Hindlimb muscle (tissue), 1 donor: ENCODE measurements around the gene GRIN1. TPM values are rescaled to one million over a fixed set of nuclear protein-coding genes. Genes with fewer than 3 reads are reported as not detected.

Source experiments
- DNase-seq: peaks from one replicate; pipeline ENCODE4 v3.0.0-alpha.2; 2013
- polyA plus RNA-seq: library from polyadenylated mRNA; unstranded; fragments of 120-200 nt; gene quantifications from one replicate; pipeline ENCODE4 v1.2.1, GENCODE V29; 2013; ENCODE audit not compliant: insufficient read length

Gene GRIN1
- polyA plus RNA-seq, 1 donor, result not detected

- DNase-seq, result no peak
Measured at GRCh38 chr9:137195525-137196220, 56.7 kb downstream of the GRIN1 start.

GRCh38 chr9:137198051-137198901 lies 59.3 kb downstream of the GRIN1 start:
- DNase-seq, result no peak

GRCh38 chr9:137198902-137199283 lies 59.9 kb downstream of the GRIN1 start:
- no peak for DNase-seq

- no peak for DNase-seq
Measured at GRCh38 chr9:137199411-137200121, 60.6 kb downstream of the GRIN1 start.

GRCh38 chr9:137200311-137201204 lies 61.6 kb downstream of the GRIN1 start, which contains the start of gene TPRN:
TSS of gene TPRN (minus strand) at chr9:137200741. CDS start at chr9:137200711, 30 bp downstream.
- DNase-seq, result peak; percentile 97

GRCh38 chr9:137201205-137201868 lies 62.4 kb downstream of the GRIN1 start:
- no peak for DNase-seq

GRCh38 chr9:137202966-137203365 lies 64.0 kb downstream of the GRIN1 start:
- no peak for DNase-seq

- no peak for DNase-seq
Measured at GRCh38 chr9:137204731-137205125, 65.8 kb downstream of the GRIN1 start.

- peak; percentile 94 for DNase-seq
Measured at GRCh38 chr9:137205126-137206069, 66.4 kb downstream of the GRIN1 start, which contains the start of the genes NDOR1 and TMEM203. TSS of gene NDOR1 (plus strand) at chr9:137205700. CDS start at chr9:137205778, 78 bp downstream. TSS of gene TMEM203 (minus strand) at chr9:137205648. CDS start at chr9:137205414, 234 bp downstream.

GRCh38 chr9:137206602-137207001 lies 67.6 kb downstream of the GRIN1 start:
- no peak for DNase-seq

GRCh38 chr9:137211532-137211931 lies 72.6 kb downstream of the GRIN1 start:
- DNase-seq, result no peak

- no peak for DNase-seq
Measured at GRCh38 chr9:137212520-137212919, 73.6 kb downstream of the GRIN1 start.

- no peak for DNase-seq
Measured at GRCh38 chr9:137213160-137214060, 74.5 kb downstream of the GRIN1 start.

- no peak for DNase-seq
Measured at GRCh38 chr9:137214620-137215019, 75.7 kb downstream of the GRIN1 start.

- DNase-seq, result no peak
Measured at GRCh38 chr9:137215196-137215986, 76.4 kb downstream of the GRIN1 start.

GRCh38 chr9:137216188-137216965 lies 77.4 kb downstream of the GRIN1 start:
- DNase-seq, result no peak
